ENCODE measurements around the gene TAPT1. TPM values are rescaled to one million over a fixed set of nuclear protein-coding genes. Genes with fewer than 3 reads are reported as not detected.

The TAPT1 gene
- total and polyA plus RNA-seq, 2 donors (not counting 3 experiments of a cell fraction or from before 2014, with no cell fraction given): 6.9 to 17.5 TPM

DNA sequence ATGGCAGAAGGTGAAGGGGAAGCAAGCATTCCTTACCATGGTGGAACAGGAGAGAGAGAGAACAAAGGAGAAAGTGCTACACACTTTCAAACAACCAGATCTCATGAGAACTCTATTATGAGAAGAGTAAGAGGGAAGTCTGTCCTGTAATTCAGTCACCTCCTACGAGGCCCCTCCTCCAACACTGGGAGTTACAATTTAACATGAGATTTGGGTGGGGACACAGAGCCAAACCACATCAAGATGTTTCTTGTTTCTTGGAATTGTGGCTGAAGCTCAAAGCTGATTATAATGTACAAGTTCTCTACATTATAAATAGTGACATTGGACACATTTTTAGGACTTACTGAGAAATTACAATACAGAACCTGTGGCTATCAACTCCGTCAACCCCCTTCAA is 29.5 kb upstream of the TAPT1 start:
- no peaks in the 10 kb centered on the region for H3K4me1 ChIP-seq (ENCODE audit: control insufficient read depth, extremely low read depth, insufficient read depth, low read length)
- no peaks in the 10 kb centered on the region for H3K79me2 ChIP-seq (ENCODE audit: control insufficient read depth, insufficient read depth, low read length)
- CTCF ChIA-PET: interaction anchor here (1.0 kb wide), 1 partner anchor 9 kb away, joined by 3 read pairs; no protein-coding TSS in a partner anchor
- H4K20me1 ChIP-seq (replicated peaks; ENCODE audit: control insufficient read depth, extremely low read depth, insufficient read depth, low read length): no peaks in the 10 kb centered on the region
- no peak overlapping the region for H3K4me3 ChIP-seq (replicated peaks in 1 of 3; ENCODE audit: insufficient read depth in 1 of 3, low read depth in 1 of 3, low read length in 3 of 3)
- no peak overlapping the region for H3K27ac ChIP-seq (ENCODE audit: insufficient read depth, low read depth, low read length)
- POLR2A ChIA-PET: no interaction called here
- H3K4me2 ChIP-seq (ENCODE audit: insufficient read depth, low read length): no peak overlapping the region
- DNase-seq (ENCODE audit: low read depth, low spot score) (no peak), FAIRE-seq (no peak)
- no TSS peak for BruUV-seq (replicated peaks)
- H3K27me3 ChIP-seq (ENCODE audit: control insufficient read depth in 2 of 2, insufficient read depth in 2 of 2, low read length in 2 of 2): no peaks in the 10 kb centered on the region
- H3K36me3 ChIP-seq (ENCODE audit: control insufficient read depth in 2 of 2, extremely low read depth in 1 of 2, insufficient read depth in 2 of 2, low read length in 2 of 2): no peaks in the 10 kb centered on the region
- H3K9me3 ChIP-seq (replicated peaks; ENCODE audit: control insufficient read depth, insufficient read depth, low read length): no peaks in the 10 kb centered on the region
- H2AFZ ChIP-seq (ENCODE audit: low read depth, low read length): no peak overlapping the region
- intact Hi-C loops (cut with micrococcal nuclease): no loop called here
- TF ChIP-seq MYC (IDR thresholded peaks at IDR 0.05; ENCODE audit: low read depth, low read length) (no peak), FOS (IDR thresholded peaks at IDR 0.05; ENCODE audit: borderline replicate concordance, insufficient read depth, low read length) (no peak), POLR2A (IDR thresholded peaks at IDR 0.05; ENCODE audit: low read depth, low read length) (no peak), POLR2AphosphoS5 (IDR thresholded peaks at IDR 0.05; ENCODE audit: insufficient read depth, low read depth, low read length) (no peak), JUN (IDR thresholded peaks at IDR 0.05; ENCODE audit: borderline replicate concordance, insufficient read depth, insufficient read length, low read depth) (no peak), EZH2 (IDR thresholded peaks at IDR 0.05; ENCODE audit: borderline replicate concordance, low read depth, low read length, severe bottlenecking) (no peak), GATA2 (IDR thresholded peaks at IDR 0.05; ENCODE audit: insufficient read depth, insufficient read length, low read depth, low read length) (no peak)
- TF ChIP-seq, protein P1, sequence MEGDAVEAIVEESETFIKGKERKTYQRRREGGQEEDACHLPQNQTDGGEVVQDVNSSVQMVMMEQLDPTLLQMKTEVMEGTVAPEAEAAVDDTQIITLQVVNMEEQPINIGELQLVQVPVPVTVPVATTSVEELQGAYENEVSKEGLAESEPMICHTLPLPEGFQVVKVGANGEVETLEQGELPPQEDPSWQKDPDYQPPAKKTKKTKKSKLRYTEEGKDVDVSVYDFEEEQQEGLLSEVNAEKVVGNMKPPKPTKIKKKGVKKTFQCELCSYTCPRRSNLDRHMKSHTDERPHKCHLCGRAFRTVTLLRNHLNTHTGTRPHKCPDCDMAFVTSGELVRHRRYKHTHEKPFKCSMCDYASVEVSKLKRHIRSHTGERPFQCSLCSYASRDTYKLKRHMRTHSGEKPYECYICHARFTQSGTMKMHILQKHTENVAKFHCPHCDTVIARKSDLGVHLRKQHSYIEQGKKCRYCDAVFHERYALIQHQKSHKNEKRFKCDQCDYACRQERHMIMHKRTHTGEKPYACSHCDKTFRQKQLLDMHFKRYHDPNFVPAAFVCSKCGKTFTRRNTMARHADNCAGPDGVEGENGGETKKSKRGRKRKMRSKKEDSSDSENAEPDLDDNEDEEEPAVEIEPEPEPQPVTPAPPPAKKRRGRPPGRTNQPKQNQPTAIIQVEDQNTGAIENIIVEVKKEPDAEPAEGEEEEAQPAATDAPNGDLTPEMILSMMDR (IDR thresholded peaks at IDR 0.05; ENCODE audit: extremely low read depth in 1 of 2, insufficient read depth in 1 of 2, low read depth in 1 of 2, low read length in 2 of 2): no peak
- TF ChIP-seq, protein P2, sequence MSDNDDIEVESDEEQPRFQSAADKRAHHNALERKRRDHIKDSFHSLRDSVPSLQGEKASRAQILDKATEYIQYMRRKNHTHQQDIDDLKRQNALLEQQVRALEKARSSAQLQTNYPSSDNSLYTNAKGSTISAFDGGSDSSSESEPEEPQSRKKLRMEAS (IDR thresholded peaks at IDR 0.05; ENCODE audit: insufficient read depth, insufficient read length): no peak
- no peak overlapping the region for H3K9ac ChIP-seq (replicated peaks; ENCODE audit: extremely low read depth, insufficient read depth, low read length)
- dilution Hi-C loops (cut with MboI; ENCODE audit: extremely low pct_ligation_motif_present, low sequenced_read_pairs): no loop called here
- no peaks in the 10 kb centered on the region for H3K9me1 ChIP-seq (replicated peaks; ENCODE audit: control insufficient read depth, extremely low read depth, insufficient read depth, low read length)
